DND-41 (cell line): ENCODE results near the gene LRPAP1.
"Not testable (repeated sequence)": the region's sequence is repeated elsewhere in the genome, so short reads cannot be mapped to it uniquely, and the experiment has no call there.

Experiments used
- EZH2 ChIP-seq: IDR thresholded peaks from 3 replicates; pipeline ENCODE4 v1.6.1; 2012; ENCODE audit warnings: borderline replicate concordance, low read depth, mild to moderate bottlenecking, moderate library complexity, low read length, inconsistent platforms; ENCODE audit not compliant: severe bottlenecking
- TF ChIP-seq, protein P1 (sequence below): IDR thresholded peaks from 2 replicates; pipeline ENCODE4 v1.5.1; 2012; ENCODE audit warnings: borderline replicate concordance, low read length, moderate library complexity, mild to moderate bottlenecking; ENCODE audit not compliant: poor library complexity, severe bottlenecking; ENCODE audit errors: extremely low read depth

DNA sequence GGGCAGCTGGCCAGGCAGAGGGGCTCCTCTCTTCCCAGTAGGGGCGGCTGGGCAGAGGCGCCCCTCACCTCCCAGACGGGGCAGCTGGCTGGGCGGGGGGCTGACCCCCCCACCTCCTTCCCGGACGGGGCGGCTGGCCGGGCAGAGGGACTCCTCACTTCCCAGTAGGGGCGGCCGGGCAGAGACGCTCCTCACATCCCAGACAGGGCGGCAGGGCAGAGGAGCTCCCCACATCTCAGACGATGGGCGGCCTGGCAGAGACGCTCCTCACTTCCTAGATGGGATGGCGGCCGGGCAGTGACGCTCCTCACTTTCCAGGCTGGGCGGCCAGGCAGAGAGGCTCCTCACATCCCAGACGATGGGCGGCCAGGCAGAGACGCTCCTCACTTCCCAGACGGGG is 6.7 kb upstream of the LRPAP1 start:
- TF ChIP-seq, protein P1, sequence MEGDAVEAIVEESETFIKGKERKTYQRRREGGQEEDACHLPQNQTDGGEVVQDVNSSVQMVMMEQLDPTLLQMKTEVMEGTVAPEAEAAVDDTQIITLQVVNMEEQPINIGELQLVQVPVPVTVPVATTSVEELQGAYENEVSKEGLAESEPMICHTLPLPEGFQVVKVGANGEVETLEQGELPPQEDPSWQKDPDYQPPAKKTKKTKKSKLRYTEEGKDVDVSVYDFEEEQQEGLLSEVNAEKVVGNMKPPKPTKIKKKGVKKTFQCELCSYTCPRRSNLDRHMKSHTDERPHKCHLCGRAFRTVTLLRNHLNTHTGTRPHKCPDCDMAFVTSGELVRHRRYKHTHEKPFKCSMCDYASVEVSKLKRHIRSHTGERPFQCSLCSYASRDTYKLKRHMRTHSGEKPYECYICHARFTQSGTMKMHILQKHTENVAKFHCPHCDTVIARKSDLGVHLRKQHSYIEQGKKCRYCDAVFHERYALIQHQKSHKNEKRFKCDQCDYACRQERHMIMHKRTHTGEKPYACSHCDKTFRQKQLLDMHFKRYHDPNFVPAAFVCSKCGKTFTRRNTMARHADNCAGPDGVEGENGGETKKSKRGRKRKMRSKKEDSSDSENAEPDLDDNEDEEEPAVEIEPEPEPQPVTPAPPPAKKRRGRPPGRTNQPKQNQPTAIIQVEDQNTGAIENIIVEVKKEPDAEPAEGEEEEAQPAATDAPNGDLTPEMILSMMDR: not testable (repeated sequence)
- TF ChIP-seq EZH2: not testable (repeated sequence)
